RPMI7951 (cell line): ENCODE data around the gene ROR2. TPM values are rescaled to one million over a fixed set of nuclear protein-coding genes. Genes with fewer than 3 reads are reported as not detected.

Source experiments
- DNase-seq: peaks from one replicate; pipeline ENCODE4 v3.0.0-alpha.2; 2012; ENCODE audit warnings: low read depth
- total RNA-seq: library from RNA; depleted of rRNA; stranded (reverse); fragments of >200 nt; shearing (Covaris generic); gene quantifications from 2 replicates; pipeline ENCODE4 v1.2.3, GENCODE V29; 2014

Gene ROR2
- total RNA-seq, 1 experiment from 2014 or later = 0.12 TPM

GRCh38 chr9:91720313-91720712 lies 229.7 kb downstream of the ROR2 start:
- no peak for DNase-seq

GRCh38 chr9:91718071-91718470 lies 232.0 kb downstream of the ROR2 start:
- no peak for DNase-seq

- no peak for DNase-seq
Observed at GRCh38 chr9:91716815-91717214, 233.2 kb downstream of the ROR2 start.

DNA sequence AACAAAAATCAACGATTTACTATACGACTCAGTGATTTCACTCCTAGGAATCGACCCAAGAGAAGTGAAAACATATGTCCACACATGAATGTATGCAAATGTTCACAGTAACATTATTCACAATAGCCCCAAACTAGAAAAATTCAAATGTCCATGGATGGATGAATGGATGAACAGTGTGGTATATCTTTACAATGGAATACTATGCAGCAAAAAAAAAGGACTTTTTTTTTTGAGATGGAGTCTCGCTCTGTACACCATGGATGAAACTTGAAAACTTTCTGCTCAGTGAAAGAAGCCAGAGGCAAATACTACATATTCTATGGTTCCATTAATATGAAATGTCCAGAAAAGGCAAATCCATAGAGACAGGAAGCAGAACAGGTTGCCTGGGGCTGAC lies 233.8 kb downstream of the ROR2 start:
- no peak for DNase-seq

DNA sequence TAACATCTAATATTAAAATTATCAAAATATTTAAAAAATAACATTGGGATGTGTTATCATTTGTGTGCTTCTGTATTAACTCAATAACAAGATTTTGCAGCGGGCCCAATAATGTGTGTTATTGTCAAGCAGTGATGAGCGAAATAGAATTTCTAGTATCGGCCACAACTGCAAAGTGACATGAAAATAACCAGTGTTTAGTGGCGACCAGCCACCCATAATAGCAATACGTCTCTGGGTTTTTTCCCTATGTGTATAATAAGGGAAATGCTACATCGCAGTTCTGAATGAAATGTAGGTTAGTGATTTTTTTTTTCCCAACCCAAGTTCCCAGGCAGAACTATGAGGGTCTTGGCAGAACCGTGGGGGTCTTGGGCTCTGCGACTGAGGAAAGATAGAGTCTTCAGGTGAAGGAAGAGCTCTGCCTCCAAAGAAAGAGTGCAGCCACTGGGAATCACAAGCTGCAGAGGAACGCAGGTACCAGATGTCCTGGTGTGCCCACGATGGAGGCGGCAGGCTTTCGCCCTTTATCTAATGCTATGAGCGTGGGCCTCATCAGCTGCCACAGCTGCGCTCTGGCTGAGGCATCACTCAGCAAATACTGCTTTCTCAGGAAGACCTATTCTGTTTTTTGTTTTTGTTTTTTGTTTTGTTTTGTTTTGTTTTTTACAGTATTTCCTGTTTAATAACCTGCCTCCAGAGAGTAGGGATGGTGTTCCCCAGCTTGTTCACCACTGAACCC lies 235.0 kb downstream of the ROR2 start:
- DNase-seq = no peak

- DNase-seq = no peak
Observed at GRCh38 chr9:91714020-91714806, 235.8 kb downstream of the ROR2 start.

DNA sequence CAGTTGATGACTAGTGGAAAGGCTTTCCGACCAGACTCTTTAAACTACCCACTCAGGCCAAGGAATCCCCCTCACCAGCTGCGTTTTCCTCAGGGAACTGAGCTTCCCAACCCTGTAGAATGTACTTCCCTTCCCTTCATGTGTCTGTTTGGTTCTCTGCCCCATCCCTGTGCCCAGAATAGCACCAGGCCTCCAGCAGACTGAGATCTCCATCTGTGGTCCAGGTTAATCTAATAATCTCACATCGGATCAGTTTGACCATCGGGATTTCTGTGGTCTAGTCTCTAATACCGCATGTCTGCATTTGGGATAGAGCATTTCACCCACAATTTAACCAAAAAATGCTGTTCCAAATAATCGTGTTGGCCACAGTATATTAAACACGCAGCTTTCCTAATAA lies 237.2 kb downstream of the ROR2 start:
- DNase-seq = no peak

- DNase-seq = peak; percentile 56
Observed at GRCh38 chr9:91711755-91712601, 238.1 kb downstream of the ROR2 start.

- DNase-seq = no peak
Observed at GRCh38 chr9:91710158-91710557, 239.9 kb downstream of the ROR2 start.

DNA sequence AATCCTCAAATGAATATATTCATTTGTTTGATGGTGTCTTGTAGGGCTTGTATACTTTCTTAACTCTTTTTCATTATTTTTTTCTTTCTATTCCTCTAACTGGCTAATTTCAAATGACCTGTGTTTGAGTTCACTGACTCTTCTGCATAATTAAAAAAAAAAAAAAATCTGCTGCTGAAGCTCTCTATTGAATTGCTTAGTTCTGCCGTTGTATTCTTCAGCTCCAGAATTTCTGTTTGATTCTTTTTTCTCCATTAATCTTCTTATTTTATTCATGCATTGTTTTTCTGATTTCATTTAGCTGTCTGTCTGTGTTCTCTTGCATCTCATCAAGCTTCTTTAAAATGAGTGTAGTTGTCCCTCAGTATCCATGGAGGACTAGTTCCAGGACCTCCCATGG lies 244.6 kb downstream of the ROR2 start:
- DNase-seq = no peak

DNA sequence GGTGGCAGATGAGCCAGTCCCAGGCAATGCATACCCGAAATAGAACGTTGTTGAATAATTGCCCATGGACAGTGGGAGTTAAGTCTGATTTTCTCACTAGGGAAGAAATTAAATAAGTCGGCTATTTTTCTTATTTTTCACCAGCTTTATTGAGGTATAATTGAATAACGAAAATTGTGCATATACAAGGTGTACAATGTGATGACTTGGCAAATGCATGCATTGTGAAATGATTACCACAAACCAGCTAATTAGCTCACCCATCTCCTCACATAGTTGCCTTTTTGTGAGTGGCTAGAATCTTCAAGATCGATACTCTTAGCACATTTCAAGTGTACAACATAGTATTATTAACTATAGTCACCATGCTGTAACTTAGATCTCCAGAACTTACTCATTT lies 249.6 kb downstream of the ROR2 start:
- DNase-seq = no peak

DNA sequence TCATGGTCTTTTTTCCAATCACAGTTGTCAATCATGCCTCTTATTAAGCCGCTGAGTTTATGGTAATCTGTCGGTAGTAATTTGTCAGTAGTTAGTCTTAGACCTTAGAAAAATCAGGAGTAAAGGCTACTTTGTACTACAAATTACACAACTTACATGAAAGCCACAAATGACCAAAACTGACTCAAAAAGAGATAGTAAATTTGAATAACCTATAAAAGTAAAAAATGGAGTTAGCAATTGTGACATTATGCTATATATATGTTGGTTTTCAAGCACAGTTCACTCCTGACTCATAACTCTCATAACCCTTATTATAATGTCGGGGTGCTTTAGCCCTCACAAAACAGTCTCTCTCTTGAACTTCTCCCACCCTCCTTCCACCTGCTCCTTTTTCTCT lies 251.8 kb downstream of the ROR2 start:
- no peak for DNase-seq

DNA sequence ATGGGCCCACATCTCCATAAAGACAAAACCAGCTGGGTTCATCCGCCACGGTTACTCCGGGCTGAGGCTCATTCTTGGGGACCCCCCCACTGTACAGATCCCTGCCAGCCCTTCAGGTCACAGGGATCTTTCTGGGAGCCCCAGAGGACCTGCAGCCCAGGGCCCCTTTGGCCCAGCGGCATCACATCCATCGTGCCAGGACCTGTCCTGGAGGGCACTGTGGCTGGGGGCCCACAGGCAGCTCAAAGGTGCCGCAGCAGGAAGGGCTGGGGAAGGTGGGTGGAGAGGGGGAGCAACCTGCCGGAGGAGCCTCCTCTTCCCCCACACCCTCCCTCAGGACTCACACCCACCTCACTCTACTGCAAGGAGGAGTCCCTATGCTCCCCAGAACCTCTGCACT lies 252.8 kb downstream of the ROR2 start:
- DNase-seq = no peak

DNA sequence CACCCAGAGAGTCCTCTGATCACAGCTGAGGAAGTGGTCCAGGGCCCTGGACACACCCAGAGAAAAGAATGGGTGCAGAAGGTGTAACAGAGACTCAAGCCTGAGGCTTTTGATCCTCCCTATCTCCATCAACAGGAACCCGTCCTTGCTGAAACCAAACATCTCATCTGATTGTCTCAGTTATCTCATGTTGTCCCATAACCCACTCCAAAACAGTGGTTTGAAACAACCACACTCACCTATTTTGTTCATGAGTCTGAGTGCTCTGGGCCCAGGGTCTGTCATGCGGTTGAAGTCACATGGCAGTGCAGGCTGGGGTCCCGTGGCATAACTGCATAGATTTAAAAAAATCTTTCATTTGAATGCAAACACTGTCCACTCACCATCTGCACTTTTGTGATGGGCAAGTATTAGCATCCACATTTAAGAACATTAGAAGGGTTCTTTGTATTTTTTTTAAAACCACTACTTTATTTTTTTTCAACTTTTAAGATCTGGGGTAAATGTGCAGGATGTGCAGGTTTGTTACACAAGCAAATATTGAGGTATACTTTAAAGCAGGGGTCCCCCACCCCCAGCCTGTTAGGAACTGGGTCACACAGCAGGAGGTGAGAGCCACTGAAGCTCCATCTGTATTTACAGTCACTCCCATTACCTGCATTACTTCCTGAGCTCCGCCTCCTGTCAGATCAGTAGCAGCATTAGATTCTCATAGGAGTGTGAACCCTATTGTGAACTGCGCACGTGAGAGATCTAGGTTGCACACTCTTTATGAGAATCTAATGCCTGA lies 255.8 kb downstream of the ROR2 start:
- DNase-seq = no peak

- no peak for DNase-seq
Observed at GRCh38 chr9:91693226-91693625, 256.8 kb downstream of the ROR2 start.

- no peak for DNase-seq
Observed at GRCh38 chr9:91690540-91691249, 259.3 kb downstream of the ROR2 start.

DNA sequence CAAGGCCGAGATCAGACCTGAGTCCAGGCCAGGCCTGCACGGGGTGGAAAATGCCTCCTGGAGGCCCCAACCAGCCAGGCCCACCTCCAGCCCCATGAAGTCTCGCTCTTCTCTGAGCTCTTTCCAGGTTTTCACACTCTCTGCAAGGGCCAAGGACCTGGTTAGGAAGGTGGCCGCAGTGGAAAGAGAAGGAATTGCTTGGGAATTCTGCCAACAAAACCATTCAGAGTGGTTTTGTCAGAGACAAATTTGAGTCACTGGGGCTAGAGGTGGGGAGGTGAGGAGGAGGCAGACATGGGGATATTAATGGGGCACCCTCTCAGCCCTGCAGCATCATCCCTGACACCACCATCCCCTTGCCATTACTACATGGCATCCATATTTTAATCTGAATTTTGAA lies 261.0 kb downstream of the ROR2 start:
- DNase-seq = no peak

DNA sequence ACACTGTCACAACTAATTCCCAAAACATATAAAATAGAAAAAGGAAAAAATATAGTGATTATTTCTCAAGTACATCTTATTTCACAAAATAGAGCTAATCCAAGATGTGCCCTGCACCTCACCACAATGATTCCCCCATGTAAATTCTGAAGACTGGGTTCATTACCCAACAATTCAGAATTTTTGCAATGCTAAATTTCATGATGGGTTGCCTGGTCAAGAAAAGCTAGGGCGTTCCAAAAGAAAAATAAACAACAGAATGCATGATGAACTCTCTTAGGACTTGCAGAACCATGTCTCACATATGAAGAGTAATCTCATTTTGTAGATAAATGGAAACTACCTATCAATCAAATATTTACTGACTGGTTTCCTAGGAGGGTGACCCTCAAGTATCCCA lies 266.8 kb downstream of the ROR2 start:
- no peak for DNase-seq

DNA sequence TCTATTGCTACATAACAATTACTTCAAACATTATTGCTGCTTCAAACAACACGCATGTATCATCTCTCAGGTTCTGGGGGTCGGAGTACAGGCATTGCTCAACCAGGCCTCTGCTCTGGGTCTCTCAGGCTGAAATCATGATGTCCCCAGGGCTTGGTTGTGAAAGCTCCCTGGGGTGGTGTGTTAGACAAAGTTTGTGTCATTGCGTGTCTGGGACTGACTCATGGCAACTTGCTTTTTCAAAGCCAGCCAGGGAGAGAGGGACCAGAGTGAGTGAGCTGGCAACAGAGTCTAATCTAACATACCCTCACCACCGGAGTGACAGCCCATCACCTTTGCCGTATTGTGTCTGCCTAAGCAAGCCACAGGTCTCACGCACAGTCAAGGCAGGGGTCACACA lies 267.2 kb downstream of the ROR2 start:
- DNase-seq = peak; percentile 68

DNA sequence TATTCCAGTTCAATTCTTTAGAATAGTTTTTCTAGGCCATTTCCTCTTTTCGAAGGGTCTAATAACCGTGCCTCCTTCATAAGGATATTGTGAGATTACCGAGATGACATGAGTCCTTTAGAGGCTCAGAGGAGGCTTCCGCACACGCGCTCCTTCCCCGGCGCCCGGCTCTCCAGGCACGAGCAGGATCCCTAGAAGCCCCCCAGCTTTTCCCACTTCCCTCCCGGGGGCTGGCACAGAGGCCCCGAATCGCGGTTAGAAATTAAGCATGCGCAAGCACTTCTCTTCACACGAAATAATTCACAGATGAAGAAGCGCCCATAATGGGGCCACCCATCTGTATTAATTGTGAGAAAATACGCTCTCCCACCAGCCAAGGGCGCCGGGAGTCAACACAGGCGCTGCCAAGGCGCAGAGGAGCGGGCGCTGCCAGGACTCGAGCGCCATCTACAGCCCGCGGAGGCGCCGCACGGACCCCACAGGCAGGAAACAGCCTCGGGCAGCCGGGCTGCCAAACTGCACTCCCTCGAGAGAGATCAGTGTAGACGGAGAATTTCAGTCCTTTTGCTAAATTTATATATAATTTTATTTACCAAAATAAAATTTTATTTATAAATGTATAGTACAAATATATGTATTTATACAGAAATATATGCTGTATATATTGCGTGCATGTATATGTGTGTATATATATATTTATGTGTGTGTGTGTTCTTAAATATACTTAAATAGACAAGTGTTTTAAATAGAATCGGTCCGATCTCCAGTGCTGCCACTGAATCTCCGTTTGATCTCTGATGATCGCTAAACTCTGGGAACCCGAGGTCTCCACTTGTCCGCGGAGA lies 268.3 kb downstream of the ROR2 start:
- peak; percentile 59 for DNase-seq
